Activated T-cell treated with anti-CD3 and anti-CD28 coated beads, Interleukin-2, amount 50 U/mL, for 72 hours (primary cell): ENCODE results near the gene ZNF326. TPM values are rescaled to one million over a fixed set of nuclear protein-coding genes. Genes with fewer than 3 reads are reported as not detected.

Experiments
- ATAC-seq, 2 donors: fragments of 150-1000 bp; cut with Tn5 transposase; replicated peaks in 1 of 2; 2 replicates each; pipeline ENCODE4 v1.10.0; 2021; ENCODE audit warnings: moderate library complexity in 2 of 2, mild to moderate bottlenecking in 1 of 2
- DNase-seq, 2 donors: peaks; one replicate each; pipeline ENCODE4 v3.0.0; 2021 to 2022; ENCODE audit warnings: mixed read lengths in 1 of 2
- H3K27ac Mint-ChIP-seq: one replicate; pipeline ENCODE4 v1.8.0; 2022; ENCODE audit warnings: mild to moderate bottlenecking, moderate library complexity, mixed read lengths
- H3K27me3 Mint-ChIP-seq: one replicate; pipeline ENCODE4 v1.8.0; 2022; ENCODE audit warnings: low read depth, mixed read lengths
- H3K36me3 Mint-ChIP-seq, 2 donors: one replicate each; pipeline ENCODE4 v1.8.0; 2022; ENCODE audit warnings: mixed read lengths in 2 of 2, mild to moderate bottlenecking in 1 of 2; ENCODE audit not compliant: insufficient read depth in 2 of 2
- H3K4me1 Mint-ChIP-seq: one replicate; pipeline ENCODE4 v1.8.0; 2022; ENCODE audit warnings: low read depth, mixed read lengths
- H3K4me3 Mint-ChIP-seq, 2 donors: one replicate each; pipeline ENCODE4 v1.8.0; 2022; ENCODE audit warnings: mild to moderate bottlenecking in 2 of 2, mixed read lengths in 2 of 2, moderate library complexity in 2 of 2
- H3K9me3 Mint-ChIP-seq, 2 donors: one replicate each; pipeline ENCODE4 v1.8.0; 2022; ENCODE audit warnings: mixed read lengths in 2 of 2
- total RNA-seq, 2 donors: library from RNA; stranded (reverse); gene quantifications; one replicate each; pipeline ENCODE4 v1.2.3, GENCODE V29; 2022

Gene ZNF326
- total RNA-seq, 2 donors from 2014 or later: 16.4 to 20.3 TPM

DNA sequence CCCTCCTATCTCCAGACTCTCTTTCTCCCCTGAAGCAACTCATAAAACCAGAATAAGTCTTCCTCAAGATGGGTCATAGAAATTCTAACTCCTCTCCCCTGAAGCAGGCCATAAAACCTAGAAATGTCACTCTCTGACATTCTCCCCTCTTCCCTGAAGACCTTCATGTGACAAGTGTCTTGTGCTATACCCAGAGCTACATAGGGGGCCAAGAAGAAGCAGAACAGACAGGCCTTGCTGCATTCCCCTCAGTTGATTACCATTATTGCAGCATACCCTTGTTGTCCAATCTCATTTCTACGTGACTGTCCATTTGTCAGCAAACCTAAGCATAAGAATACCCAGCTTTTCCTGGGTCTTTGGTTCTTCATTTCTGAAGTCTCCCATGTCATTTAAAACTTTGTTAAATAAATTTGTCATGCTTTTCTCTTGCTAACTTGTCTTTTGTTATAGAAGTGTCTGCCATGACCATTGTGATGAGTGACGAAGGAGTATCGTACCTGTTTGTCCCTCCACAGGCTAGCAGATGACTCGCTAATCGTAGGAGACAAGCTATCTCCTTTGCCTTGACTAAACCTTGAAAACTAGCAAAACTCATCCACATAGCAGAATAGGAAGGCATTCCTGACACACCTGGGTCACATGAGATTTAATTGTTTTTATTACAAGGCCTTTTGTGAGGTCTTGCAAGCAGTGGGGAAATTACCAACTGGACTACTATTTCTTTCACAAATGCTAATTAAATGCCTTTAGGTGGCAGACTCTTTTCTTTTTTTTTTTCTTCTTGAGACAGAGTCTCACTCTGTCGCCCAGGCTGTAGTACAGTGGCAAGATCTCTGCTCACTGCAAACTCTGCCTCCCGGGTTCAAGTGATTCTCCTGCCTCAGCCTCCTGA is 39.4 kb upstream of the ZNF326 start:
- ATAC-seq: no peak

GRCh38 chr1:89957107-89957506 is 37.8 kb upstream of the ZNF326 start:
- H3K27me3 Mint-ChIP-seq: no peaks in the 10 kb centered on the region
- ATAC-seq: peak; percentile 57 to 72
- H3K4me3 Mint-ChIP-seq: peak overlapping the region; percentile 1 to 45
- H3K9me3 Mint-ChIP-seq: peaks cover 0 to 1% of the 10 kb centered on the region in 2 donors
- H3K4me1 Mint-ChIP-seq: peaks cover 31% of the 10 kb centered on the region
- peaks cover 1 to 3% of the 10 kb centered on the region in 2 donors for H3K36me3 Mint-ChIP-seq
- peak; percentile 4 to 6 for DNase-seq
- no peak overlapping the region for H3K27ac Mint-ChIP-seq

More for the DNA sequence above, 39.4 kb upstream of the ZNF326 start:
- Mint-ChIP-seq H3K36me3 (peaks cover 1 to 3% of the 10 kb centered on the region in 2 donors), H3K27me3 (no peaks in the 10 kb centered on the region), H3K4me3 (no peak overlapping the region), H3K9me3 (peaks cover 0 to 1% of the 10 kb centered on the region in 2 donors), H3K4me1 (peaks cover 28% of the 10 kb centered on the region), H3K27ac (no peak overlapping the region)
- no peak for DNase-seq

- Mint-ChIP-seq H3K9me3 (peaks cover 0 to 1% of the 10 kb centered on the region in 2 donors), H3K4me3 (no peak overlapping the region), H3K4me1 (peaks cover 26% of the 10 kb centered on the region), H3K27ac (no peak overlapping the region), H3K36me3 (peaks cover 1 to 3% of the 10 kb centered on the region in 2 donors), H3K27me3 (no peaks in the 10 kb centered on the region)
- no peak for ATAC-seq
- DNase-seq: no peak
Measured at GRCh38 chr1:89958851-89959654, 35.9 kb upstream of the ZNF326 start.

DNA sequence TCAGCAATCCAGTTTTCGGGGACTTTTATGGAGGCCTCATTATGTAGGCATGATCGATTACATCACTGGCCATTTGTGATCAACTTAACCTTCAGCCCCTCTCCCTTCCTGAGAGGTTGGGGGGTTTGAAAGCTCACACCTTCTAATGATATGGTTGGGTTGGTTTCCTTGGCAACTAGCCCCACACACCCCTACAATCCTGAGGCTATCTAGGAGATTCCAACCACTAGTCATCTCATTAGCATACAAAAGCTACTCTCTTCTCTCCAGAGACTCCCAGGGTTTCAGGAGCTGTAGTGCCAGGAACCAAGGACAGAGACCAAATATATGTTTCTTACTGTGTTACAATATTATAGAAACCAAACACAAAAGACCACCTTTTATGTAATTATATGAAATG is 35.2 kb upstream of the ZNF326 start:
- Mint-ChIP-seq H3K9me3 (peaks cover 0 to 1% of the 10 kb centered on the region in 2 donors), H3K36me3 (peaks cover 1 to 3% of the 10 kb centered on the region in 2 donors), H3K4me1 (peaks cover 26% of the 10 kb centered on the region), H3K4me3 (no peak overlapping the region), H3K27me3 (no peaks in the 10 kb centered on the region), H3K27ac (no peak overlapping the region)
- DNase-seq (no peak), ATAC-seq (no peak)

- DNase-seq (no peak), ATAC-seq (no peak)
- peaks cover 1 to 3% of the 10 kb centered on the region in 2 donors for H3K36me3 Mint-ChIP-seq
- H3K4me3 Mint-ChIP-seq: no peak overlapping the region
- H3K27me3 Mint-ChIP-seq: peaks cover 4% of the 10 kb centered on the region
- H3K27ac Mint-ChIP-seq: no peak overlapping the region
- H3K9me3 Mint-ChIP-seq: peaks cover 0 to 1% of the 10 kb centered on the region in 2 donors
- H3K4me1 Mint-ChIP-seq: peaks cover 22% of the 10 kb centered on the region
Measured at GRCh38 chr1:89962024-89962741, 32.7 kb upstream of the ZNF326 start.

DNA sequence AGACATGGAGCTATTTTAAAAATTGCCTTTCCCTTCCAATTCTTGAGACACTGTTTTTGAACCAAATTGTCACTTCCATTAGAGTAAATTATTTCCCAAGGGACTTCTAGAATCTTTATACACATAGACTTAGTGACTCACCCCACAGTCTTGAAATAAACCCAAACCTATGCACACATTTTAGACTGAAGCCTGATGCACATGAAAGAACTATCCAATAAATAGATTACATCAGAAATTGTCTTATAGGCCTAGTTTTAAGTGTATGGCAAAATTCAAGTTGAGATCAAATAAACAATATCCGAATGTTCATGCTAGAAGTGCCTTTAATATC is 32.2 kb upstream of the ZNF326 start:
- peak overlapping the region; percentile 14 for H3K27ac Mint-ChIP-seq
- H3K4me3 Mint-ChIP-seq: no peak overlapping the region
- peaks cover 0 to 1% of the 10 kb centered on the region in 2 donors for H3K9me3 Mint-ChIP-seq
- H3K4me1 Mint-ChIP-seq: peaks cover 19% of the 10 kb centered on the region
- H3K27me3 Mint-ChIP-seq: peaks cover 4% of the 10 kb centered on the region
- ATAC-seq: no peak
- peaks cover 1 to 3% of the 10 kb centered on the region in 2 donors for H3K36me3 Mint-ChIP-seq
- DNase-seq: no peak

GRCh38 chr1:89965193-89965768 is 29.6 kb upstream of the ZNF326 start:
- Mint-ChIP-seq H3K4me1 (peaks cover 9% of the 10 kb centered on the region), H3K36me3 (no peaks in the 10 kb centered on the region), H3K27me3 (peaks cover 4% of the 10 kb centered on the region), H3K9me3 (no peaks in the 10 kb centered on the region), H3K27ac (no peak overlapping the region), H3K4me3 (no peak overlapping the region)
- ATAC-seq (no peak), DNase-seq (no peak)

DNA sequence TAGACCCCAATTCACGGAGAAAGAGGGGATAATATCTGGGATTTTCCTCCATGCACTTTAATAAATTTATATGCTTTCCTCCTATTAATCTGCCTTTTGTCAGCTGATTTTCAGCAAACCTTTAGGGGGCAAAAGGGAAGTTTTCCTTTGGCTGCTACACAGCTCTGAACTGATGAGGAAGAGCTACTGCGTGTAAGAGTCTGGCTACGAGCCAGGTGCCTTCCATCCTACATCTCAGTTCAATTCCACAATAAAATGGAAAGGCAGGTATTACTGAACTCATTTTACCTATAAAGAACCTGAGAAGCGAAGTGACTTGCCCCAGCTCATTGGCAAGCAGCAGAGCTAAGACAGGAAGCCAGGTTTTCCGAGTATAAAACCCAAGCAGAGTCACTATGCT is 28.3 kb upstream of the ZNF326 start:
- Mint-ChIP-seq H3K9me3 (no peaks in the 10 kb centered on the region), H3K36me3 (no peaks in the 10 kb centered on the region), H3K4me3 (no peak overlapping the region), H3K4me1 (peaks cover 9% of the 10 kb centered on the region), H3K27me3 (peaks cover 4% of the 10 kb centered on the region), H3K27ac (no peak overlapping the region)
- DNase-seq (no peak), ATAC-seq (no peak)

- Mint-ChIP-seq H3K4me1 (peaks cover 11% of the 10 kb centered on the region), H3K27ac (no peak overlapping the region), H3K9me3 (no peaks in the 10 kb centered on the region), H3K4me3 (no peak overlapping the region), H3K27me3 (peaks cover 2% of the 10 kb centered on the region), H3K36me3 (no peaks in the 10 kb centered on the region)
- ATAC-seq: peak; percentile 25 to 59
- DNase-seq: no peak
Measured at GRCh38 chr1:89971600-89971999, 23.3 kb upstream of the ZNF326 start.

DNA sequence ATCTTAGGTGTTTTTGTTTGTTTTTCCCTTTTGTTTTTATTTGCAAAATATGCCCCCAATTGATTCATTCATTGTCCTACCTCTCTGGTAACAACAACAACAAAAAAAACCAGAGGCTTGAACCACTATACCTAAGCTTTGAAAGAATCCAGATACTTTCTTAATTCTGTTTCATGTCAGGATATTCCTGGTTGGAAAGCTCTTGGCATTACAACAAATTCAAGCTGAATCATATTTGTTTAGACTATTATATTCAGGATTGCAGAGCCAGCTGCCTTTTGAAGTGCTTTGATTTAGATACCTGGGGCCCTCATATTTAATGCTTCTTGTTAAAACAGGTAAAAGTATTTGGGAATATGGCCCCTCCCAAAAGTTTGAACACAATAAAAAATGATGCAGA is 22.9 kb upstream of the ZNF326 start:
- ATAC-seq (no peak), DNase-seq (no peak)
- Mint-ChIP-seq H3K36me3 (no peaks in the 10 kb centered on the region), H3K27me3 (no peaks in the 10 kb centered on the region), H3K27ac (no peak overlapping the region), H3K4me3 (no peak overlapping the region), H3K4me1 (peaks cover 10% of the 10 kb centered on the region), H3K9me3 (no peaks in the 10 kb centered on the region)

GRCh38 chr1:89973471-89974127 is 21.3 kb upstream of the ZNF326 start:
- H3K4me1 Mint-ChIP-seq: peaks cover 10% of the 10 kb centered on the region
- no peak overlapping the region for H3K4me3 Mint-ChIP-seq
- no peak overlapping the region for H3K27ac Mint-ChIP-seq
- no peaks in the 10 kb centered on the region for H3K27me3 Mint-ChIP-seq
- DNase-seq (no peak), ATAC-seq (no peak)
- no peaks in the 10 kb centered on the region for H3K36me3 Mint-ChIP-seq
- H3K9me3 Mint-ChIP-seq: no peaks in the 10 kb centered on the region

DNA sequence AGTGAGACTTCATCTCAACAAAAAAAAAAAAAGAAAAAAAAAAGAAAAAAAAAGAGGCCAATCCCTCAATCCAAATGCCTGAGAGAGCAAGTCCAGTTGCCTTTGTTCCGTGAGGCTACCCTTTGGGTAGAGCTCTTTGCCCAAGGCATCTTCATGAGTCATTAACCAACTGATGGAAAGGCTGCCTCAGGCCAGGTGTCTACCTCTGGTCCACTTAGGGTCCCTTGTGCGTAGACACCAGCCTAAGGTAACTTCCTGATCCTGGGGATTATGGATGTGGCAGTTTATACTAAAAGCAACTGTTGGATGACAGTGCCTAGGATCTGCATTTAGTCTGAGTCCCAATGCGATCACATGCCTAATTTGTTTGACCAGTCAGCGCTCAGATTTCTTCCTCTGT is 20.7 kb upstream of the ZNF326 start:
- H3K9me3 Mint-ChIP-seq: no peaks in the 10 kb centered on the region
- ATAC-seq (no peak), DNase-seq (no peak)
- no peaks in the 10 kb centered on the region for H3K27me3 Mint-ChIP-seq
- H3K4me1 Mint-ChIP-seq: peaks cover 10% of the 10 kb centered on the region
- H3K36me3 Mint-ChIP-seq: no peaks in the 10 kb centered on the region
- H3K27ac Mint-ChIP-seq: no peak overlapping the region
- H3K4me3 Mint-ChIP-seq: no peak overlapping the region
